DMS79 treated with DMSO at 0.1 percent for 48 hours (cell line): ENCODE results near the gene RAD51B.

Source experiments
- DNase-seq: peaks from one replicate; lab custom pipeline; 2025; lab: John Stamatoyannopoulos, UW

Gene RAD51B

GRCh38 chr14:68145539-68145938, 326.0 kb downstream of the RAD51B start:
- no peak for DNase-seq

GRCh38 chr14:68146818-68147217, 327.2 kb downstream of the RAD51B start:
- peak; percentile 90 for DNase-seq

- no peak for DNase-seq
These were observed 327.7 kb downstream of the RAD51B start for GRCh38 chr14:68147303-68147702.

GRCh38 chr14:68148276-68148675, 328.7 kb downstream of the RAD51B start:
- DNase-seq = no peak

GRCh38 chr14:68148763-68149162, 329.2 kb downstream of the RAD51B start:
- DNase-seq = no peak

GRCh38 chr14:68153275-68153674, 333.7 kb downstream of the RAD51B start:
- DNase-seq = no peak

GRCh38 chr14:68154275-68154674, 334.7 kb downstream of the RAD51B start:
- no peak for DNase-seq

- DNase-seq = no peak
These were observed 338.4 kb downstream of the RAD51B start for GRCh38 chr14:68157971-68158371.

- no peak for DNase-seq
These were observed 339.1 kb downstream of the RAD51B start for GRCh38 chr14:68158640-68159039.

- DNase-seq = no peak
These were observed 340.4 kb downstream of the RAD51B start for GRCh38 chr14:68159701-68160633.

- DNase-seq = no peak
These were observed 341.4 kb downstream of the RAD51B start for GRCh38 chr14:68160779-68161546.

- no peak for DNase-seq
These were observed 343.3 kb downstream of the RAD51B start for GRCh38 chr14:68162887-68163286.

GRCh38 chr14:68164711-68165113, 345.1 kb downstream of the RAD51B start:
- DNase-seq = peak; percentile 81

- no peak for DNase-seq
These were observed 345.8 kb downstream of the RAD51B start for GRCh38 chr14:68165274-68165843.

GRCh38 chr14:68166731-68167382, 347.3 kb downstream of the RAD51B start:
- no peak for DNase-seq

GRCh38 chr14:68167383-68168087, 348.0 kb downstream of the RAD51B start:
- no peak for DNase-seq

- peak; percentile 56 for DNase-seq
These were observed 349.0 kb downstream of the RAD51B start for GRCh38 chr14:68168460-68169109.

- no peak for DNase-seq
These were observed 352.6 kb downstream of the RAD51B start for GRCh38 chr14:68172216-68172615.

- DNase-seq = no peak
These were observed 353.0 kb downstream of the RAD51B start for GRCh38 chr14:68172627-68173026.

GRCh38 chr14:68173227-68173972, 353.8 kb downstream of the RAD51B start:
- no peak for DNase-seq
